ENCODE measurements around the gene RAC2.

GRCh38 chr22:37177221-37177620 is 66.8 kb downstream of the RAC2 start:
- TF ChIP-seq ZNF224 (CRISPR knock-in tag; IDR thresholded peaks at IDR 0.05) (no peak), ZNF764 (CRISPR knock-in tag; IDR thresholded peaks at IDR 0.05; ENCODE audit: low read depth) (no peak), ZFP36 (IDR thresholded peaks at IDR 0.05; ENCODE audit: low read depth, low read length, partially characterized antibody) (no peak), SAFB2 (IDR thresholded peaks at IDR 0.05; ENCODE audit: borderline replicate concordance, low read depth, low read length, severe bottlenecking) (no peak)

Data from K562 (cell line).